OCI-LY3 (cell line): ENCODE measurements around the gene IRF2.

ENCODE experiments used
- H2AFZ ChIP-seq: fragments of 200-600, 300-600 bp; shearing (Covaris generic); 2 replicates; pipeline ENCODE4 v1.6.0; 2014; ENCODE audit warnings: antibody characterized with exemption, low read depth, low read length
- H3K27ac ChIP-seq: fragments of 200-600, 300-600 bp; sonication (generic); 2 replicates; pipeline ENCODE4 v1.5.1; 2014; ENCODE audit warnings: mild to moderate bottlenecking, low read length, moderate library complexity, mixed read lengths
- H3K27me3 ChIP-seq: fragments of 200-600, 300-600 bp; sonication (generic); 2 replicates; pipeline ENCODE4 v1.6.1; 2014; ENCODE audit warnings: low read depth, low read length, mixed read lengths
- H3K36me3 ChIP-seq: fragments of 200-600, 300-600 bp; sonication (generic); replicated peaks from 2 replicates; pipeline ENCODE3; 2014; ENCODE audit warnings: low read depth, low read length, mixed read lengths
- H3K4me1 ChIP-seq: fragments of 300-600, 200-600 bp; sonication (generic); 2 replicates; pipeline ENCODE4 v1.6.1; 2014; ENCODE audit warnings: low read length, mixed read lengths
- H3K4me2 ChIP-seq: fragments of 200-600, 300-600 bp; sonication (generic); 2 replicates; pipeline ENCODE4 v1.6.1; 2014; ENCODE audit warnings: low read length, mixed read lengths
- H3K4me3 ChIP-seq: fragments of 300-600, 200-600 bp; sonication (generic); 2 replicates; pipeline ENCODE4 v1.5.1; 2014; ENCODE audit warnings: antibody characterized with exemption, mild to moderate bottlenecking, low read length, moderate library complexity
- H3K79me2 ChIP-seq: fragments of 300-600, 200-600 bp; shearing (Covaris generic); 2 replicates; pipeline ENCODE4 v1.6.1; 2014; ENCODE audit warnings: mild to moderate bottlenecking, low read length, mixed read lengths
- H3K9ac ChIP-seq: fragments of 300-600, 200-600 bp; shearing (Covaris generic); 2 replicates; pipeline ENCODE4 v1.6.0; 2014; ENCODE audit warnings: mild to moderate bottlenecking, low read length, moderate library complexity
- H3K9me3 ChIP-seq: fragments of 200-600, 300-600 bp; shearing (Covaris generic); 2 replicates; pipeline ENCODE4 v1.6.1; 2014; ENCODE audit warnings: low read length, mixed read lengths; ENCODE audit not compliant: insufficient read depth
- H4K20me1 ChIP-seq: fragments of 200-600, 300-600 bp; sonication (generic); 2 replicates; pipeline ENCODE4 v1.6.1; 2016; ENCODE audit warnings: low read length, mixed read lengths; ENCODE audit not compliant: insufficient read depth
- EZH2phosphoT487 ChIP-seq: fragments of 200-600 bp; shearing (Covaris generic); IDR thresholded peaks from 2 replicates; pipeline ENCODE4 v1.6.1; 2018; ENCODE audit warnings: antibody characterized with exemption, mixed run types, low read depth
- TF ChIP-seq, protein P1 (sequence below): fragments of 200-600, 300-600 bp; sonication (generic); IDR thresholded peaks from 2 replicates; pipeline ENCODE4 v1.5.1; 2014; ENCODE audit warnings: antibody characterized with exemption, low read length, low read depth

The IRF2 gene

DNA sequence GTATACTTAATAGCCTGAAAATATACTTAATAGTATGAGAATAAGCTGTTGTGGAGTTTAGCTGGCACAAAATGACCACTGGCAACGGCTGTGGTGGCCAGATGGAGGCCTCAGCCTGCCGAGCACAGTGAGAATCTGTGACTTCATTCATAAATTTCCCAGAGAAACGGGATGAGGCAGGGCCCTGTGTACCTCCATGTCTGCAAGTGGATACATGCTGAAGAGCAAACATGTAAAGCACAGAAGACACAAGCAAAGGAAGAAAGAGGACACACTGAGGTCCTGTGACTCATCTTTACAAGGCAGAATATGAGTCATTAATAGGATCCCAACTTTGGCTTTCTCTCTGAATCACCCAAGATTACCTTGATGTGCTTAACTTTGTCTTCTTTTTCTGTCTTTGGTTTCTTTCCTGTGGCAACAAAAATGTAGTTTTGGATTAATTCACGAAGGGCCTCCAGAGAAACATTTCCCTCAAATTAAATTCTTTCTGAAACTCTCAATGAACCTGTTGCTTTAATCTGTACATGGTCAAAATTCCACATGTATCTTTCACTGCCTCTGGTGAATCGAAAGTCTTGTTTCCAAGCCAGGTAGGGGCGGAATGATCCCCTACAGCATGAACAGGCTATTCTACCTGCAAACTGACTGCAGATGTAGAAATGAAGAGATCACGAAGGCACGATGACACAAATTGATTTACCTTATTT, 56.4 kb downstream of the IRF2 start:
- Histone ChIP-seq H3K4me3 (peak overlapping the region; percentile 66), H3K36me3 (peaks cover 16% of the 10 kb centered on the region)

DNA sequence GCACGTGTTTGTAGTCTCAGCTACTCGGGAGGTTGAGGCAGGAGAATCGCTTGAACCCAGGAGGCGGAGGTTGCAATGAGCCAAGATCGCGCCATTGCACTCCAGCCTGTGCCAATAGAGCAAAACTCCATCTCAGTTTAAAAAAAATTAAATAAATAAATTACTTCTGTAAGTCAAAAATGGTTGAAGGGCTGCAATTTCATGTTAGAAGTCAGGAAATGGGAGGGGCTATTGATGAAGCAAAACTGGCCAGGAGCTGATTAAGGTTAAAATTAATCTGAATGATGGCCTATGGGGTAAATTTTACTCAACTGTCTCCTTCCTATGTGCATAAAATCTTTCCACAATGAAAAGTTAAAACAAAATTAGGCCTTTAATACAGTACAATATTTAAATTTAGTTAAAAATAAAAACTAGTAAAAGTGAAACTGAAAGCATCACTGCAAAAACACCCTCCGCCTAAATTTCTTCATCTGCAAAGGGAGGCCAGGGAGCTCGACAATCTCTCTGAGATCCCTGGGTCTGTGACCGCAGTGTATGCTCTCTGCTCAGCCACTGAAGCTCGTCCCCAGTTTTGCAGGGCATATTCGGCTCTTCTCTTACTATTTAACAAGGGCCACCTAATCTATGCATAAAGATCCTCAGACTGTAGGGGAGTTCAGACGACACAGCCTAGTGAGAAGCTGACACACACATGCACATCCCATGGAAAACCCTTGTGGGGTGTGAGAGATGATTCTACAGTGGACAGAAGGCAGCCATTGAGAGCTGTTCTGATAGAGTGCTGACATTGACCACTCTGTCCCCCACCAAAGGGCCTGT, 57.2 kb downstream of the IRF2 start:
- peak overlapping the region; percentile 66 for H3K4me3 ChIP-seq

More for the DNA sequence above, 56.4 kb downstream of the IRF2 start:
- Histone ChIP-seq H3K79me2 (peaks cover 45% of the 10 kb centered on the region), H2AFZ (no peak overlapping the region), H3K9me3 (no peaks in the 10 kb centered on the region), H4K20me1 (peaks cover 3% of the 10 kb centered on the region; the same call in 1 of the 2 replicates), H3K9ac (peak overlapping the region; percentile 59), H3K4me1 (peaks cover 69% of the 10 kb centered on the region), H3K27ac (peak overlapping the region; percentile 96), H3K27me3 (no peaks in the 10 kb centered on the region), H3K4me2 (peak overlapping the region; percentile 91)
- TF ChIP-seq EZH2phosphoT487 = no peak
- TF ChIP-seq, protein P1, sequence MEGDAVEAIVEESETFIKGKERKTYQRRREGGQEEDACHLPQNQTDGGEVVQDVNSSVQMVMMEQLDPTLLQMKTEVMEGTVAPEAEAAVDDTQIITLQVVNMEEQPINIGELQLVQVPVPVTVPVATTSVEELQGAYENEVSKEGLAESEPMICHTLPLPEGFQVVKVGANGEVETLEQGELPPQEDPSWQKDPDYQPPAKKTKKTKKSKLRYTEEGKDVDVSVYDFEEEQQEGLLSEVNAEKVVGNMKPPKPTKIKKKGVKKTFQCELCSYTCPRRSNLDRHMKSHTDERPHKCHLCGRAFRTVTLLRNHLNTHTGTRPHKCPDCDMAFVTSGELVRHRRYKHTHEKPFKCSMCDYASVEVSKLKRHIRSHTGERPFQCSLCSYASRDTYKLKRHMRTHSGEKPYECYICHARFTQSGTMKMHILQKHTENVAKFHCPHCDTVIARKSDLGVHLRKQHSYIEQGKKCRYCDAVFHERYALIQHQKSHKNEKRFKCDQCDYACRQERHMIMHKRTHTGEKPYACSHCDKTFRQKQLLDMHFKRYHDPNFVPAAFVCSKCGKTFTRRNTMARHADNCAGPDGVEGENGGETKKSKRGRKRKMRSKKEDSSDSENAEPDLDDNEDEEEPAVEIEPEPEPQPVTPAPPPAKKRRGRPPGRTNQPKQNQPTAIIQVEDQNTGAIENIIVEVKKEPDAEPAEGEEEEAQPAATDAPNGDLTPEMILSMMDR = no peak

DNA sequence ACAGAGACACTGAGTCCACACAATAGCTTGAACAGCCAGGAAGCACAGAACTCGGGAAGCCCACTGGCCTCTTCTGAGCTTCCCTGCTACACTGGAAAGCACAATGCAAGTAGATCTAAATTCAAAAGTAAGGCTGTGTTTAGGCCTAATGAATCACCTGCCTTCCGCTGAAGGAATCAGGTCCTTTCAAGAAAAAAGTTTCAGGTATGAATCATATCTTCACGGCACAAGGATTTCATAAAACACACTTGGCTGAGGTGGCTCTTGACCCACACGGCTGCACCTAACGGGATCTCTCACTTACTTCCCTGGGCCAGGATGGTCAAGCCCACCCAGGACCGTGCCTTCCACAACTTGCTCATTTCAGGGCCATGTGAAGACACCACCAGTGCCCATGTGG, 59.3 kb downstream of the IRF2 start:
- H3K9me3 ChIP-seq = no peaks in the 10 kb centered on the region
- no peaks in the 10 kb centered on the region for H4K20me1 ChIP-seq
- H2AFZ ChIP-seq = no peak overlapping the region
- TF ChIP-seq, protein P1 = no peak
- no peak for TF ChIP-seq EZH2phosphoT487
- no peak overlapping the region for H3K9ac ChIP-seq
- no peaks in the 10 kb centered on the region for H3K27me3 ChIP-seq
- no peak overlapping the region for H3K4me3 ChIP-seq
- peaks cover 6% of the 10 kb centered on the region for H3K36me3 ChIP-seq
- peaks cover 46% of the 10 kb centered on the region for H3K4me1 ChIP-seq
- peaks cover 20% of the 10 kb centered on the region for H3K79me2 ChIP-seq
- no peak overlapping the region for H3K4me2 ChIP-seq
- no peak overlapping the region for H3K27ac ChIP-seq

More for the DNA sequence above, 57.2 kb downstream of the IRF2 start:
- Histone ChIP-seq H3K9ac (peak overlapping the region; percentile 59), H3K79me2 (peaks cover 37% of the 10 kb centered on the region), H3K27ac (peak overlapping the region; percentile 96), H3K4me2 (peak overlapping the region; percentile 91), H4K20me1 (peaks cover 3% of the 10 kb centered on the region; the same call in 1 of the 2 replicates), H2AFZ (no peak overlapping the region), H3K27me3 (no peaks in the 10 kb centered on the region), H3K9me3 (no peaks in the 10 kb centered on the region), H3K4me1 (peaks cover 66% of the 10 kb centered on the region), H3K36me3 (peaks cover 8% of the 10 kb centered on the region)
- TF ChIP-seq, protein P1 = no peak
- TF ChIP-seq EZH2phosphoT487 = no peak
